Activated T-helper 2 cell treated with anti-CD3 and anti-CD28 coated beads, Interferon-gamma antibody, Interleukin-2, Interleukin-4, amounts not matched to agents 10 μg/mL and 5 μg/mL and 100 μg/mL, durations not matched to agents 14 hours and 24 hours and 36 hours (primary cell): ENCODE measurements around the gene FLII. TPM values are rescaled to one million over a fixed set of nuclear protein-coding genes. Genes with fewer than 3 reads are reported as not detected.

Experiments
- DNase-seq: peaks from one replicate; pipeline ENCODE4 v3.0.0; 2021; ENCODE audit warnings: low spot score
- H3K27ac Mint-ChIP-seq: one replicate; pipeline ENCODE4 v1.8.0; 2021; ENCODE audit warnings: mixed read lengths
- H3K27me3 Mint-ChIP-seq: one replicate; pipeline ENCODE4 v1.8.0; 2021; ENCODE audit warnings: low read depth, mixed read lengths
- H3K36me3 Mint-ChIP-seq: one replicate; pipeline ENCODE4 v1.8.0; 2021; ENCODE audit warnings: low read depth, mixed read lengths
- H3K4me1 Mint-ChIP-seq: one replicate; pipeline ENCODE4 v1.8.0; 2021; ENCODE audit warnings: low read depth, mixed read lengths
- H3K4me3 Mint-ChIP-seq: one replicate; pipeline ENCODE4 v1.8.0; 2021; ENCODE audit warnings: low read depth, mild to moderate bottlenecking, moderate library complexity, mixed read lengths
- H3K9me3 Mint-ChIP-seq: one replicate; pipeline ENCODE4 v1.8.0; 2021; ENCODE audit warnings: mixed read lengths
- intact Hi-C: fragments of 100-400 bp; cut with micrococcal nuclease; formaldehyde crosslinking; loops from one replicate; pipeline ENCODE4 v1.15.1; 2023
- total RNA-seq: library from RNA; stranded (reverse); gene quantifications from 2 replicates; pipeline ENCODE4 v1.2.3, GENCODE V29; 2022

FLII gene
- total RNA-seq, 1 donor from 2014 or later, result 340 TPM

GRCh38 chr17:18230288-18231141 is 28.0 kb downstream of the FLII start:
- Mint-ChIP-seq H3K4me1 (peaks cover 15% of the 10 kb centered on the region), H3K4me3 (no peak overlapping the region), H3K27me3 (no peaks in the 10 kb centered on the region), H3K36me3 (peaks cover 5% of the 10 kb centered on the region), H3K27ac (no peak overlapping the region), H3K9me3 (no peaks in the 10 kb centered on the region)
- DNase-seq, result no peak
- intact Hi-C loops, result no loop called here

- Mint-ChIP-seq H3K27me3 (no peaks in the 10 kb centered on the region), H3K27ac (no peak overlapping the region), H3K4me1 (peaks cover 17% of the 10 kb centered on the region), H3K9me3 (no peaks in the 10 kb centered on the region), H3K36me3 (peaks cover 5% of the 10 kb centered on the region), H3K4me3 (no peak overlapping the region)
- intact Hi-C loops, result loop anchor here (10.0 kb wide), 1 partner anchor 85 kb away; the partner anchor contains the start of genes SMCR8 and TOP3A
- DNase-seq, result no peak
These were observed 28.8 kb downstream of the FLII start for GRCh38 chr17:18229771-18230170.

GRCh38 chr17:18229254-18229653 is 29.3 kb downstream of the FLII start:
- peaks cover 2% of the 10 kb centered on the region for H3K36me3 Mint-ChIP-seq
- intact Hi-C loops, result loop anchor here (10.0 kb wide), 1 partner anchor 86 kb away; the partner anchor contains the start of genes SMCR8 and TOP3A

GRCh38 chr17:18228176-18228682 is 30.3 kb downstream of the FLII start:
- intact Hi-C loops, result loop anchor here (10.0 kb wide), 1 partner anchor 87 kb away; the partner anchor contains the start of genes SMCR8 and TOP3A
- no peak for DNase-seq
- no peaks in the 10 kb centered on the region for H3K36me3 Mint-ChIP-seq
- H3K4me1 Mint-ChIP-seq, result peaks cover 17% of the 10 kb centered on the region
- no peaks in the 10 kb centered on the region for H3K27me3 Mint-ChIP-seq
- H3K27ac Mint-ChIP-seq, result no peak overlapping the region
- H3K4me3 Mint-ChIP-seq, result no peak overlapping the region
- H3K9me3 Mint-ChIP-seq, result no peaks in the 10 kb centered on the region

More at GRCh38 chr17:18229254-18229653, 29.3 kb downstream of the FLII start:
- no peaks in the 10 kb centered on the region for H3K27me3 Mint-ChIP-seq
- no peak for DNase-seq
- no peaks in the 10 kb centered on the region for H3K9me3 Mint-ChIP-seq
- H3K4me1 Mint-ChIP-seq, result peaks cover 17% of the 10 kb centered on the region
- no peak overlapping the region for H3K4me3 Mint-ChIP-seq
- H3K27ac Mint-ChIP-seq, result no peak overlapping the region

- Mint-ChIP-seq H3K9me3 (no peaks in the 10 kb centered on the region), H3K27me3 (no peaks in the 10 kb centered on the region), H3K4me1 (peaks cover 17% of the 10 kb centered on the region), H3K36me3 (no peaks in the 10 kb centered on the region), H3K27ac (no peak overlapping the region), H3K4me3 (no peak overlapping the region)
- intact Hi-C loops, result loop anchor here (10.0 kb wide), 1 partner anchor 87 kb away; the partner anchor contains the start of genes SMCR8 and TOP3A
- DNase-seq, result no peak
These were observed 30.9 kb downstream of the FLII start for GRCh38 chr17:18227635-18228034.

GRCh38 chr17:18226284-18226945 is 32.1 kb downstream of the FLII start:
- H3K4me3 Mint-ChIP-seq, result peak overlapping the region; percentile 95
- H3K9me3 Mint-ChIP-seq, result no peaks in the 10 kb centered on the region
- no peaks in the 10 kb centered on the region for H3K27me3 Mint-ChIP-seq
- peaks cover 17% of the 10 kb centered on the region for H3K4me1 Mint-ChIP-seq
- no peak for DNase-seq
- H3K36me3 Mint-ChIP-seq, result no peaks in the 10 kb centered on the region
- intact Hi-C loops, result loop anchor here (10.0 kb wide), 1 partner anchor 88 kb away; the partner anchor contains the start of genes SMCR8 and TOP3A
- H3K27ac Mint-ChIP-seq, result peak overlapping the region; percentile 85

- Mint-ChIP-seq H3K9me3 (no peaks in the 10 kb centered on the region), H3K4me3 (peak overlapping the region; percentile 95), H3K36me3 (no peaks in the 10 kb centered on the region), H3K27me3 (no peaks in the 10 kb centered on the region), H3K27ac (peak overlapping the region; percentile 85), H3K4me1 (peaks cover 17% of the 10 kb centered on the region)
- intact Hi-C loops, result loop anchor here (1.0 to 10.0 kb wide), 3 partner anchors 35 to 89 kb away; partner anchors contain the start of genes ALKBH5, MIEF2, SMCR8 and TOP3A
- no peak for DNase-seq
These were observed 32.8 kb downstream of the FLII start for GRCh38 chr17:18225642-18226283.

- peak within 1 kb of the TSS; percentile 85 for H3K27ac Mint-ChIP-seq
- intact Hi-C loops, result loop anchor here (1.0 to 10.0 kb wide), 3 partner anchors 35 to 90 kb away; partner anchors contain the start of genes ALKBH5, MIEF2, SMCR8 and TOP3A
- peak; percentile 93 for DNase-seq
- peaks cover 17% of the 10 kb centered on the region for H3K4me1 Mint-ChIP-seq
- H3K36me3 Mint-ChIP-seq, result no peaks in the 10 kb centered on the region
- no peaks in the 10 kb centered on the region for H3K27me3 Mint-ChIP-seq
- no peaks in the 10 kb centered on the region for H3K9me3 Mint-ChIP-seq
- peak within 1 kb of the TSS; percentile 95 for H3K4me3 Mint-ChIP-seq
These were observed 33.4 kb downstream of the FLII start, which contains the start of gene LLGL1 for GRCh38 chr17:18225121-18225641. TSS of gene LLGL1 (plus strand) at chr17:18225635. CDS start at chr17:18225683, 48 bp downstream.

GRCh38 chr17:18224387-18225120 is 34.0 kb downstream of the FLII start:
- intact Hi-C loops, result loop anchor here (1.0 to 10.0 kb wide), 3 partner anchors 36 to 90 kb away; partner anchors contain the start of genes ALKBH5, MIEF2, SMCR8 and TOP3A
- Mint-ChIP-seq H3K4me1 (peaks cover 17% of the 10 kb centered on the region), H3K36me3 (no peaks in the 10 kb centered on the region), H3K27ac (no peak overlapping the region), H3K4me3 (peak overlapping the region; percentile 70), H3K9me3 (no peaks in the 10 kb centered on the region), H3K27me3 (no peaks in the 10 kb centered on the region)
- no peak for DNase-seq

GRCh38 chr17:18224053-18224386 is 34.5 kb downstream of the FLII start:
- Mint-ChIP-seq H3K27me3 (no peaks in the 10 kb centered on the region), H3K9me3 (no peaks in the 10 kb centered on the region), H3K4me1 (peaks cover 17% of the 10 kb centered on the region), H3K36me3 (no peaks in the 10 kb centered on the region), H3K27ac (no peak overlapping the region), H3K4me3 (no peak overlapping the region)
- intact Hi-C loops, result loop anchor here (10.0 kb wide), 1 partner anchor 91 kb away; the partner anchor contains the start of genes SMCR8 and TOP3A
- DNase-seq, result no peak

GRCh38 chr17:18218756-18219415 is 39.7 kb downstream of the FLII start:
- DNase-seq, result no peak
- Mint-ChIP-seq H3K4me1 (no peaks in the 10 kb centered on the region), H3K27ac (no peak overlapping the region), H3K9me3 (no peaks in the 10 kb centered on the region), H3K36me3 (no peaks in the 10 kb centered on the region), H3K4me3 (no peak overlapping the region), H3K27me3 (no peaks in the 10 kb centered on the region)
- intact Hi-C loops, result no loop called here
